HT1080 (cell line): ENCODE measurements around the gene PIGH. TPM values are rescaled to one million over a fixed set of nuclear protein-coding genes. Genes with fewer than 3 reads are reported as not detected.
"Not testable (repeated sequence)": the region's sequence is repeated elsewhere in the genome, so short reads cannot be mapped to it uniquely, and the experiment has no call there.

Experiments
- DNase-seq: peaks from one replicate; pipeline ENCODE4 v3.0.0-alpha.2; 2015; ENCODE audit warnings: low read depth
- polyA plus RNA-seq, 2 experiments: library from polyadenylated mRNA; depleted of rRNA; stranded (reverse); fragments of >200 nt; gene quantifications; 2 replicates each; pipeline ENCODE4 v1.2.3, GENCODE V29; 2015
- total RNA-seq: library from RNA; depleted of rRNA; stranded (reverse); fragments of >200 nt; shearing (Covaris generic); gene quantifications from 2 replicates; pipeline ENCODE4 v1.2.3, GENCODE V29; 2014; rRNA removed

The PIGH gene
- total RNA-seq: 25.4 and 37.4 TPM in 2 replicates
- polyA plus RNA-seq (2015; cell fraction: cytosol; rRNA removed): 15.9 and 18.6 TPM in 2 replicates
- 19.9 and 25.5 TPM in 2 replicates for polyA plus RNA-seq (2015; cell fraction: nucleus; rRNA removed)

DNA sequence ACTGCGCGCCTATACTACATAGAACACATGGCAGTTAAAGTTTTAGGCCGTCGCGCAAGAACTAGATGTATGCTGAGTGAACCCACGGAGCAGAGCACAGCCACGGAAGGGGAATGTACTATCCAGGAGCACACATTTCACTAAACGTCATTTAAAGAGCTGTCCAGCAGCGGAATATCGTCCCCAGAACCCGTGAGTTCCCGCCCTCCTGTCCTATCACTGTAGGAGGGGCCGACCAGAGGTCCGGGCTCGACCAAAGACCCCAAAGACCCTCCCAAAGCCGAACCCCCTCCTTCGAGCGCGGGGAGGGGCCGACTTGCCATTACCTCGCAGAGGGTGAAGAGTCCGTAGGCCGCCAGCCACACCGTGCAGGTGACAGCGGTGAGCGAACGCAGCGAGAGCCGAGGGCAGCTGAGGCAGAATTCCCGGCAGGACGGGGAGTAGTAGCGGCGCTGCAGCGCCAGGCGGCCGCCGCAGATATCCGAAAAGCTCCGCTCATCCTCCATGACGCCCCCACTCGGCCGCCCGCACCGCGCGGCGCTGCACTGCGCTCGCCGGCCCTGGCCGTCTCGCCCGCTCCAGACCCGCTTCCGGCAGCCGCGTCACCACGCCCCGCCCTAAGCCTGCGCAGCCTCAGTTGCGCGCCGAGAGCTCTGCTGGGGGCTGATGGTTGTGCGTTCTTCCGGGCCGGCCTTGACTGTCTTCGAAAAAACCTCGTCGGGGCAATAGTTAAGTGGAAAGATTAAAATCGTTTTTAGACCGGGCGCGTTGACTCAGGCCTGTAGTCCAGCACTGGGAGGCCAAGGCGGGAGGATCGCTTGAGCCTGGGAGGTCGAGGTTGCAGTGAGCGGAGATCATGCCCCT is at the start of gene PIGH:
Gene PIGH (minus strand): TSS at position 571 of the 864 bp plus-strand sequence. CDS start 65 bp downstream, at position 506.
- peak; percentile 87 for DNase-seq

DNA sequence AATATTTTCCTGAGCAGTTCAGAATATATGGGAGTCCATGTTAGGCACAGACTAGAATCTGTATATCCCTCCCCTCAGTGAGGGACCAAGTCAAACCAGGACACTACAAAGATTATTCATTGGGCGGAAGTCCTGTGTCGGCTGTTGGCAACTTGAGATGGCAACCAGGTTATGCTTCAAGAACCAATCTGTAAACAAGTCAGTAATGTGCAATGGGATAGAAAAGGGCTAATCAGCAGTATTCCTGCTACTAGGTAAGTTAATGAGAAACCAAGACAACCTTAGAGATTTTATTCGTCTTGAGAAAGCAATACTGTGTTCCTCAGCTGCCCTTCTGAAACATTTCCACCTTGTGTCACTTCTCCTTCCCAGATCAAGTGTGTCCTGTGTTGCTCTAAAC is 46.1 kb upstream of the PIGH start:
- DNase-seq: no peak

DNA sequence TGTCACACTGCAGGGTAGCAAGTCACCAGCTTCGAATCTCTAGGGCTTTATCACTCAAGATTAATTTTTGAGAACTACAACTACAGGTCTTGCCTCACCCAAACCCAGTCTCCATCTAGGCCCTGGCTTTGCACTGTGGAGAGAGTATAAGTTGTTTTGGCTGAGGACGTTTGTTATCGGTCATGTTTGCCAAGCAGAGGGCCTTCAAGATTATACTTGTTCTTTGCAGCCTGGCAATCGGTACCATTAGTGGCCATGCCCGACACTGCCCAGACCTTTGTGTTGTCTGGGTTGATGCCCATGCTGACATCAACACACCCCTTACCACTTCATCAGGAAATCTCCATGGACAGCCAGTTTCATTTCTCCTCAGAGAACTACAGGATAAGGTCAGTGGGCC is 45.3 kb upstream of the PIGH start:
- DNase-seq: no peak

- DNase-seq: no peak
Observed at GRCh38 chr14:67644428-67644827, 44.4 kb upstream of the PIGH start.

GRCh38 chr14:67643713-67644112 is 43.6 kb upstream of the PIGH start:
- no peak for DNase-seq

DNA sequence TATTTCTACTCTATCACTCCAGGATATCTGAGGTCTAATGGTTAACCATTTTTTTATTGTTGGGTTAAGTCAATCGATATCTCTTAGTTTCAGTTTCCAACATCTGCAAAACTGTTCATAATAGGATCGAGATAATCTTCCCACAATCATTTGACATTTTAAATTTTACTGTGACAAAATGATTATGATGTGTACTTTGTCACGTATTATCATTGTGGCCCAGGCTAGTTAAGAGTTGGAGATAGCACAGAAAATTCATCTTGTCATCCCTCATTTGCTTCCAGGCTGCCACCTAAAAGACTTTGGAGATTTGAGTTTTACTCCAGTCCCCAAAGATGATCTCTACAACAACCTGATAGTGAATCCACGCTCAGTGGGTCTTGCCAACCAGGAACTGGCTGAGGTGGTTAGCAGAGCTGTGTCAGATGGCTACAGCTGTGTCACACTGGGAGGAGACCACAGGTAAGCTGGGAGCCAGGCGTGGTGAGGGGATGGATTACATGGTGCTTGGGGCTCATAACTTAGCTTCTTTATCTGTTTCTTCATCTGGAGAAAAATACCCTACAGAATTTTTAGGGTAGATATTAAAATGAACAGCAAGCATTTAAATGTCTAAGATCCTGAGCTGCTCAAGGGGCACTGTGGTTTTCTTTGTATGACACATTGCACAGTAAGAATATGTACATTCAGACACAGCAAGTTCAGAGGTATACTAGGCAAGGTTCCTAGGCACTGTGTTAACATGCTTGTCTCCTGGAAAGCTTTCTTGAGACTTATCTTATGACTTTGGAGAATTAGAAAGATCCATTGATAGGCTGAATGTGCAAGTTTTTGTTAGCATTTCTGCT is 42.1 kb upstream of the PIGH start:
- DNase-seq: no peak

DNA sequence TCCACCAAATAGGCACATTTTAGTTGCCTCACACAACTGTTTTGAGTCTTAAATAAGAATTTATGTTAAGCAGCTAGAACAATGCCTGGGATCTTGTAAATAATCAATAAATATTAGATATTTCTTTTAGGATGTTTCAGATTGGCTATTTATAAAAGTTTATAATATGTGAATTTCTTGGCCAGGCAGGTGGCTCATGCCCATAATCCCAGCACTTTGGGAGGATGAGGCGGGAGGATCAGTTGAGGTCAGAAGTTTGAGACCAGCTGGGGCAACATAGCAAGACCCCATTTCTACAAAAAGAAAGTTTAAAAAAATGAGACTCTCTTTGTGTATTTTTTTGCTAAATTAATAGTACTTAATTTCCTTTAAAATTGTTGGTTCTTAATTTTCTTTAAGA is 41.4 kb upstream of the PIGH start:
- no peak for DNase-seq

GRCh38 chr14:67638642-67639041 is 38.6 kb upstream of the PIGH start:
- no peak for DNase-seq

- DNase-seq: peak; percentile 67
Observed at GRCh38 chr14:67636361-67636919, 36.4 kb upstream of the PIGH start.

DNA sequence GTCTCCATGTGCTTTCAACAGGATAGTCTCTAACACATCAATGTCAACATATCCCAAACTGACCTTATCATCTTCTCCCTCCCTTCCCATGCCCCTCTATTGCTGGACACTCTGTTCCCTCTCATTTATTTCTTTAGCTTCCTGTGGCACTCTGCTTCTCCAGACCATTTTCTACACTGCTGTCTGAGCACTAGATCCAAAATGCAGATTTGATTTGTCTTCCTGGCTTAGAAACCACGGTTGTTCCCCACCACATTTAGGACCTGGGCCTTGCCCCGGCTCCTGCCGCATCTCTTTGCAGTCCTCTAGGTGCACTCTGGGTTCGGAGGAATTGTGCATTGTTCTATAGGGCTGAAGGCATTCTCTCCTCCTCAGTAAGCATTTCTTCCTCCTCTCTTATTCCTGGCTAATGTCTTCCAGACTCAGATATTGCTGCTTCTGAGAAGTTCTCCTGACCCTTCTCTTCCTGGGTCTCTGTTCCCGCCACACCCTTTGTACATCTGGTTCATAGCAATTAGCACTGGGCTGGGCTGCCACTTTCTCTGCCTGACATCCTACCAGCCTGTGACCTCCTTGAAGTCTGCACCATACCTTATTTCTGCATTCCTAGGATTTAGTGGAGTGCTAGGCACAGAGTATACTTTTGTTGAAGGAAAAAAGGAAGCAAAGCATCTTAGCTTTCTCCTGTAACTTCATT is 33.5 kb upstream of the PIGH start:
- no peak for DNase-seq

GRCh38 chr14:67630938-67631337 is 30.9 kb upstream of the PIGH start:
- no peak for DNase-seq

DNA sequence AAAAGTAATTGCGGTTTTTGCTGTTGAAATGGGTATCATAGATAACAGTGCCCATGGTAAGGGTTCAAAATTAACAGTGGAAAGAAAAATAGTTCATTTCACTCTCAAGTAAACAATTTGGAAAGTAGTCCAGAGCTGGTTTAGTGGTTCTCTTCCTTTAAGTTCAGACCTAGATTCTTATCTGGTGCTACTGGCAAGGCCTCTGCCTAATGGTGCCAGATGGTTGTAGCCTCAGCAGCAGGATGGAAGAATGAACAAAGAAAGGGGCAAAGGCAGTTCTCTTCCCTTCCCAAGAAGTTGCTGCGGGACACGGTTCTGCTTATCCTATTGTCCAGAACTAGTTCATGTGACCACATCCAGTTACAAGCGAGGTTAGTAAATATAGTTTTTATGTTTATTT is 30.1 kb upstream of the PIGH start:
- DNase-seq: no peak

- no peak for DNase-seq
Observed at GRCh38 chr14:67627519-67627918, 27.5 kb upstream of the PIGH start.

DNA sequence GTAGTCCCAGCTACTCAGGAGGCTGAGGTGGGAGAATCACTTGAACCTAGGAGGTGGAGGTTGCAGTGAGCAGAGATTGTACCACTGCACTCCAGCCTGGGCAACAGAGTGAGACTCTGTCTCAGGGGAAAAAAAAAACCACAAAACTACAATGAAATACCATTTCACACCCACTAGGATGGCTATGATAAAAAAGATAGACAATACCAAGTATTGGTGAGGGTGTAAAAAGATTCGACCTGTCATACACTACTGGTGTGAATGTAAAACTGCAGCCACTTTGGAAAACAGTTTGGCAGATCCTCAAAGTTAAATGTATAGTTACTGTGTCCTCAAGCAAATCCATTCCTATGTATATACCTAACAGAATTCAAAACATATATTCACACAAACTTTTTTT is 26.1 kb upstream of the PIGH start:
- not testable (repeated sequence) for DNase-seq

- DNase-seq: peak; percentile 68
Observed at GRCh38 chr14:67623114-67623513, 23.0 kb upstream of the PIGH start.

- DNase-seq: peak; percentile 91
Observed at GRCh38 chr14:67622675-67623074, 22.6 kb upstream of the PIGH start.

DNA sequence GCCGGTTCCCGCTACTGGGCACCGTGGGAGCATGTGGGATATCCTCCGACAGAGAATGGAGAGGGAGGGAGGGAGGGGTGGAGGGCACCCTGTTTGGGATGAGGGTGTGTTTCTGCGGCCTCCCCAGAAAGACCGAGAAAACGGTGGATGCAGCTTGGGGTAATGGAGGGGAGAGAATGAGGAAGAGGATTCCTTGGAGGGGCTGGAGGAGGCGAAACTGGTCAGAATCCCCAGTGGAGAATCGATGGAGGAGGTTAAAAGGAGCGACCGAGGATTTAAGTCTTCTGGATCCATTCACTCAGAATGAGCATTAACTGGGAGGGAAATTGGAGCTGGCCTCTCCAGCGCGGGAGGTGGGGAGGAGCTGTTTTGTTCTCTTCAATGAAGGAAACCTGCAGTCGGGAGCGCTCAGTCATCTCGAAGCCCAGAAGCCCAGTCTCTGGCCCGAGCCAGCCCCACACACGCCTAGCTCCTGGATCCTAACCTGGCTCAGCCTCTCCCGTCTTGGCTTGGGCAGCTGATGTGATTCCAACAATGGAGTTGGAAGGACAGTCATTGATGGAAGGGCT is 20.2 kb upstream of the PIGH start:
- no peak for DNase-seq

DNA sequence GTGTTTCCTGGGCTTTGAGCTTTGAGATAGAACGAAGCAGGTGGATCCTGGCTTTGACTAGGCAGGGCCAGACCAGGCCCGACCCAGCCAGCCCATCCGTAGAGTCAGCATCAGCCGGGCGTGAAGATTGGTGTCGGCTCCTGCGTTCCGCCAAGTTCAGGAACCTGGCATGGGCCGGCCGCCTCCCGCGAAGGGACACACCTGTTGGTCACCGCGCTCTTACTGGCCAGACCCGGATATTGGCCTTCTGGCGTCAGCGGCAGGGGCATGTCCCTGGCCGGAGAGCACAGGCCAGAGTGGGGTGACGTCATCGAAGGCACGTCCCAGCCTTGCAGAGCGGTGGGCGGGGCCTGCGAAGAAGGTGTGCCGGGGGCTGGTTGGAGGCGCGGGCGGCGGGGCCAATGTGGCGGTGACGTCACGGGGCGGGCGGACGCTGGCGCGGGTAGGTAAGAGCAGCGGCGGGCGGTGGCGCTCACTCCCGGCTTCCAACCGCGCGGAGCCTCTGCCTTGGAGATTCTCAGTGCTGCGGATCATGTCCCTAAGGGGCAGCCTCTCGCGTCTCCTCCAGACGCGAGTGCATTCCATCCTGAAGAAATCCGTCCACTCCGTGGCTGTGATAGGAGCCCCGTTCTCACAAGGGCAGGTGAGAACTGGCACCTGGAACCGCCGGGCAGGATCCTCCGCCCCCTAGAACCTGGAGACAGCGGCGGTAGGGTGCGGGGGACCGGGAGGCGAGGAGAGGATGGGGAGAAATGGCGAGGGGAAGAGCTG is 19.6 kb upstream of the PIGH start, which contains the start of gene ARG2:
Gene ARG2 (plus strand): TSS at position 475 of the 771 bp plus-strand sequence. CDS start 58 bp downstream, at position 533.
- DNase-seq: peak; percentile 90

DNA sequence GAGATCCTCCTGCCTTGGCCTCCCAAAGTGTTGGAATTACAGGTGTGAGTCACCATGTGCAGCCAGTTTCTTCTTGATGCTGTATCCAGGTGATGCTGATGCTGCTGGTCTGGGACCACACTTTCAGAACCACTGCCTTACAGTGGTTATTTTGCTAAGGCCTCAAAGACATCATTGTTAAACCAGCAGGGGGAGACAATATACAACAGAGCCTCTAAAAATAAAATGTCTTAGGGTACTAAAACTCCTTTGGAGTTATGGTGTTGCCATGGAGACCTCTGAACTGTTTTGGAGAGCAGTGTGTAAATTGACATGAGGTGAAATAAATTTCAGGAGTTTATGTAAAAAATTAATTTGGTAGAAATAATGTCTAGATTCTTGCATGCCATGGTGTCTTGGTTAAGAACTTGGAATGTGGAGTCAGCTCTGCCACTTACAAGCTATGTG is 18.6 kb upstream of the PIGH start:
- peak; percentile 80 for DNase-seq

DNA sequence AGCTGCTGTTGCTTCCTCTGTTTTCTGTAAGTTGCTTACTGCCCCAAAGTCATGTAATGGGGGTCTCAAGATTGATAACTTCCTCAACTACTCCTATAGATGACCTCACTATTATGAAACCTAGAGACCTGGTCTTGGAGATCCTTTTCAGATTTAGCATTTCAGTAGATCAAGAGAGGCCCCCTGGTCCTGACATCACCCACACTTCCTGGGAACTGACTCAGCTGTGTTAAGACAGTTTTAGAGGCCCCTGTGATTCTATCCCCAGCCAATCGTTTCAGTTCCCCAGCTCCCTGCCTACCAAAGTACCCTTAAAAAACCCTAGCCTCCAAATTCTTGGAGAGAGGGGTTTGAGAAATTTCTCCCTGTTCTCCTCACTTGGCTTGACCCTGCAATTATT is 10.4 kb upstream of the PIGH start:
- DNase-seq: no peak
